Stomach (tissue), 4 donors: ENCODE results near the gene APBA3.

Experiments
- EP300 ChIP-seq: sonication (generic); formaldehyde crosslinking; IDR thresholded peaks from one replicate; pipeline ENCODE4 v1.6.1; 2017; ENCODE audit warnings: antibody characterized with exemption
- POLR2A ChIP-seq, 4 donors: fragments of 450-650 bp; IDR thresholded peaks; one replicate each; pipeline ENCODE4 v1.6.1; 2016; ENCODE audit warnings: antibody characterized with exemption in 4 of 4, control low read depth in 2 of 4, mild to moderate bottlenecking in 1 of 4, moderate library complexity in 1 of 4
- POLR2AphosphoS5 ChIP-seq, 3 donors: sonication (generic); formaldehyde crosslinking; IDR thresholded peaks; one replicate each; pipeline ENCODE4 v1.6.1; 2016; ENCODE audit warnings: antibody characterized with exemption in 3 of 3
- TF ChIP-seq, protein P1 (sequence below), 7 experiments: fragments of 450-650 bp in 4 of 7; fragments of 200-600 bp in 3 of 7; sonication (generic) in 3 of 7; IDR thresholded peaks; one replicate each; pipeline ENCODE4 v1.5.1; 2016 to 2019; ENCODE audit warnings: antibody characterized with exemption in 7 of 7, control low read depth in 2 of 7, mild to moderate bottlenecking in 1 of 7

DNA sequence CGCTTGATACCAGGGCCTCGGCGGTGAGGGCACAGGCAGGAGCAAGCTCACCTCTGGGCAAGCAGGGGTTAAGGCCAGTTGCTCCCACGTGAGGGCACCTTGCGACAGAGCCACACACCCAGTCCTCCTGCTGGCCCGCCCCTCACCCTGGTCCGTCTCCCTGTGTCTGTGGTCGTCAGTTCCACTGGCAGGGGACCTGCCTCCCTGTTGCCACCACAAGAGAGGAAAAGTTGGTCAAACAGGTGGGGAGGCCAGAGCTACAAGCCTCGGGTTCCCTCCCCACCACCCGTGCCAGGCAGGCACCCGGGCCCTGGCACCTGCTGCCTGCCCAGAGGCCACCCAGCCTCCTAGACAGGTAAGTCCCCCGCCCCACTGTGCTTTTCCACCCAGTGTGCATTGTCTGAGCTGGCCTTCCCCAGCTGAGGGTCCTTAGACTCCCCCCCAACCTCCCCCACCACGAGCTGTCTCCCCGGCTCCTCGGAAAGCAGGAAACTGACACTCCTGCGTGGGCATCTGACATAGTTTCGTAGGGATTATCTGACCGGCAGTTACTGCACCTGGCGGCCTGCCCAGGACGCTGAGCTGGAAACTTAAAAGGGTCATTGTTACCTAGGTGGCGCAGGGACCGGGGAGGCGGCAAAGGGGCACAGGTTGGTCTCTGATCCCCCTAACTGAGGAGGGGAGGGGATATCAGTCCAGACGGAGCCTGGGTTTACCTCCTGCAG lies 53.1 kb downstream of the APBA3 start, which contains the start of gene TJP3:
- TF ChIP-seq, protein P1, sequence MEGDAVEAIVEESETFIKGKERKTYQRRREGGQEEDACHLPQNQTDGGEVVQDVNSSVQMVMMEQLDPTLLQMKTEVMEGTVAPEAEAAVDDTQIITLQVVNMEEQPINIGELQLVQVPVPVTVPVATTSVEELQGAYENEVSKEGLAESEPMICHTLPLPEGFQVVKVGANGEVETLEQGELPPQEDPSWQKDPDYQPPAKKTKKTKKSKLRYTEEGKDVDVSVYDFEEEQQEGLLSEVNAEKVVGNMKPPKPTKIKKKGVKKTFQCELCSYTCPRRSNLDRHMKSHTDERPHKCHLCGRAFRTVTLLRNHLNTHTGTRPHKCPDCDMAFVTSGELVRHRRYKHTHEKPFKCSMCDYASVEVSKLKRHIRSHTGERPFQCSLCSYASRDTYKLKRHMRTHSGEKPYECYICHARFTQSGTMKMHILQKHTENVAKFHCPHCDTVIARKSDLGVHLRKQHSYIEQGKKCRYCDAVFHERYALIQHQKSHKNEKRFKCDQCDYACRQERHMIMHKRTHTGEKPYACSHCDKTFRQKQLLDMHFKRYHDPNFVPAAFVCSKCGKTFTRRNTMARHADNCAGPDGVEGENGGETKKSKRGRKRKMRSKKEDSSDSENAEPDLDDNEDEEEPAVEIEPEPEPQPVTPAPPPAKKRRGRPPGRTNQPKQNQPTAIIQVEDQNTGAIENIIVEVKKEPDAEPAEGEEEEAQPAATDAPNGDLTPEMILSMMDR (IDR thresholded peaks at IDR 0.05), result no peak
- peak in 2 of 3 donors; percentile 70 to 88 for TF ChIP-seq POLR2AphosphoS5 (IDR thresholded peaks at IDR 0.05)
- TF ChIP-seq POLR2A (IDR thresholded peaks at IDR 0.05), result no peak
- TF ChIP-seq EP300, result no peak
